ENCODE measurements around the gene SAC3D1. TPM values are rescaled to one million over a fixed set of nuclear protein-coding genes. Genes with fewer than 3 reads are reported as not detected.

The SAC3D1 gene
- total RNA-seq, 1 donor from 2014 or later, result 4.5 TPM

- DNase-seq (ENCODE audit: low spot score), result no peak
Measured at GRCh38 chr11:65059959-65060824, 19.2 kb downstream of the SAC3D1 start.

GRCh38 chr11:65060913-65061408 lies 20.0 kb downstream of the SAC3D1 start:
- no peak for DNase-seq (ENCODE audit: low spot score)

GRCh38 chr11:65063532-65063931 lies 22.5 kb downstream of the SAC3D1 start:
- DNase-seq (ENCODE audit: low spot score), result no peak

- no peak for DNase-seq (ENCODE audit: low spot score)
Measured at GRCh38 chr11:65064847-65065240, 23.8 kb downstream of the SAC3D1 start.

- no peak for DNase-seq (ENCODE audit: low spot score)
Measured at GRCh38 chr11:65065851-65066250, 24.8 kb downstream of the SAC3D1 start.

- DNase-seq (ENCODE audit: low spot score), result no peak
Measured at GRCh38 chr11:65066315-65066714, 25.3 kb downstream of the SAC3D1 start.

GRCh38 chr11:65066805-65067291 lies 25.8 kb downstream of the SAC3D1 start:
- no peak for DNase-seq (ENCODE audit: low spot score)

GRCh38 chr11:65067446-65067845 lies 26.4 kb downstream of the SAC3D1 start:
- no peak for DNase-seq (ENCODE audit: low spot score)

GRCh38 chr11:65069217-65069616 lies 28.2 kb downstream of the SAC3D1 start:
- DNase-seq (ENCODE audit: low spot score), result no peak

- DNase-seq (ENCODE audit: low spot score), result no peak
Measured at GRCh38 chr11:65071907-65072630, 31.1 kb downstream of the SAC3D1 start.

GRCh38 chr11:65072631-65072966 lies 31.6 kb downstream of the SAC3D1 start:
- no peak for DNase-seq (ENCODE audit: low spot score)

- DNase-seq (ENCODE audit: low spot score), result no peak
Measured at GRCh38 chr11:65077451-65077850, 36.4 kb downstream of the SAC3D1 start.

- no peak for DNase-seq (ENCODE audit: low spot score)
Measured at GRCh38 chr11:65078151-65078550, 37.1 kb downstream of the SAC3D1 start.

GRCh38 chr11:65078786-65079342 lies 37.9 kb downstream of the SAC3D1 start:
- DNase-seq (ENCODE audit: low spot score), result no peak

- DNase-seq (ENCODE audit: low spot score), result no peak
Measured at GRCh38 chr11:65083134-65083833, 42.3 kb downstream of the SAC3D1 start.

GRCh38 chr11:65083834-65084597 lies 43.0 kb downstream of the SAC3D1 start, which contains the start of the genes CDCA5 and ZFPL1:
Gene CDCA5 (minus strand): TSS chr11:65084040. CDS start chr11:65083978, 62 bp downstream.
Gene ZFPL1 (plus strand): TSS chr11:65084222. CDS start chr11:65084699, 477 bp downstream.
- peak; percentile 95 for DNase-seq (ENCODE audit: low spot score)

- DNase-seq (ENCODE audit: low spot score), result no peak
Measured at GRCh38 chr11:65084598-65085375, 43.8 kb downstream of the SAC3D1 start.

GRCh38 chr11:65085446-65085845 lies 44.4 kb downstream of the SAC3D1 start:
- DNase-seq (ENCODE audit: low spot score), result no peak

GRCh38 chr11:65086809-65087208 lies 45.8 kb downstream of the SAC3D1 start:
- no peak for DNase-seq (ENCODE audit: low spot score)

GRCh38 chr11:65087216-65087615 lies 46.2 kb downstream of the SAC3D1 start:
- DNase-seq (ENCODE audit: low spot score), result no peak

Data from ureter (tissue), 1 donor.